Measurements from ENCODE around the gene OOSP2.

OOSP2 gene

DNA sequence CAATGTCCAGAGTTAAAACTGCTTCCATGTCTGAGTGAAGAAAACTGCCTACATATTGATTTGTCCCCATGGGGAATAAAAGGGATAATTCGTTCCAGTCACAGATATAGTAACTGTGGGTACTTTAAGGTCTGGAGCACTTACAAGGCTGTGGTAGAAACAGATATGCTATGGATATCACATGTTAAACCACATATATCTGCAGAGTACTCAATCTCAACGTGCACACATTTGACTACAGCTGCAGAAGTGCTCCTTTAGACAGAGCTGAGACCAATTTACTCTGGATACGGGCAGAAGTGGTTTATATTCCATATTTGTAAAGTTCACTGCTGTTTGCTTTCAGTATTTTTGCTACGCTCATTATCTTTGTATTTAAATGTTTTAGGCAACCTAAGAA lies 38.5 kb downstream of the OOSP2 start:
- Histone ChIP-seq H3K9ac (ENCODE audit: low read length) (no peak overlapping the region), H3K79me2 (ENCODE audit: insufficient read depth, low read length) (no peaks in the 10 kb centered on the region), H3K36me3 (ENCODE audit: insufficient read depth, low read length) (no peaks in the 10 kb centered on the region), H4K20me1 (ENCODE audit: insufficient read depth, low read length) (no peaks in the 10 kb centered on the region), H3K4me1 (ENCODE audit: insufficient read depth, low read length, severe bottlenecking) (no peaks in the 10 kb centered on the region), H3K27ac (ENCODE audit: low read depth, low read length, poor library complexity, severe bottlenecking) (no peak overlapping the region), H3K9me2 (ENCODE audit: low read depth, low read length) (no peaks in the 10 kb centered on the region), H3K27me3 (ENCODE audit: insufficient read depth, low read length) (0 out of 2 replicates have a peak, but pooled peaks cover 4% of the 10 kb centered on the region), H2AFZ (ENCODE audit: low read length) (no peak overlapping the region), H3F3A (ENCODE audit: insufficient read depth, low read length) (no peaks in the 10 kb centered on the region), H3K9me3 (ENCODE audit: low read length) (no peaks in the 10 kb centered on the region), H3K4me2 (ENCODE audit: low read length) (no peak overlapping the region), H3K4me3 (ENCODE audit: low read depth, low read length, poor library complexity, severe bottlenecking) (no peak overlapping the region)
- TF ChIP-seq, protein P1, sequence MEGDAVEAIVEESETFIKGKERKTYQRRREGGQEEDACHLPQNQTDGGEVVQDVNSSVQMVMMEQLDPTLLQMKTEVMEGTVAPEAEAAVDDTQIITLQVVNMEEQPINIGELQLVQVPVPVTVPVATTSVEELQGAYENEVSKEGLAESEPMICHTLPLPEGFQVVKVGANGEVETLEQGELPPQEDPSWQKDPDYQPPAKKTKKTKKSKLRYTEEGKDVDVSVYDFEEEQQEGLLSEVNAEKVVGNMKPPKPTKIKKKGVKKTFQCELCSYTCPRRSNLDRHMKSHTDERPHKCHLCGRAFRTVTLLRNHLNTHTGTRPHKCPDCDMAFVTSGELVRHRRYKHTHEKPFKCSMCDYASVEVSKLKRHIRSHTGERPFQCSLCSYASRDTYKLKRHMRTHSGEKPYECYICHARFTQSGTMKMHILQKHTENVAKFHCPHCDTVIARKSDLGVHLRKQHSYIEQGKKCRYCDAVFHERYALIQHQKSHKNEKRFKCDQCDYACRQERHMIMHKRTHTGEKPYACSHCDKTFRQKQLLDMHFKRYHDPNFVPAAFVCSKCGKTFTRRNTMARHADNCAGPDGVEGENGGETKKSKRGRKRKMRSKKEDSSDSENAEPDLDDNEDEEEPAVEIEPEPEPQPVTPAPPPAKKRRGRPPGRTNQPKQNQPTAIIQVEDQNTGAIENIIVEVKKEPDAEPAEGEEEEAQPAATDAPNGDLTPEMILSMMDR (IDR thresholded peaks at IDR 0.05; ENCODE audit: low read length), result no peak
- no peak for TF ChIP-seq EZH2 (IDR thresholded peaks at IDR 0.05; ENCODE audit: borderline replicate concordance, low read length)

DNA sequence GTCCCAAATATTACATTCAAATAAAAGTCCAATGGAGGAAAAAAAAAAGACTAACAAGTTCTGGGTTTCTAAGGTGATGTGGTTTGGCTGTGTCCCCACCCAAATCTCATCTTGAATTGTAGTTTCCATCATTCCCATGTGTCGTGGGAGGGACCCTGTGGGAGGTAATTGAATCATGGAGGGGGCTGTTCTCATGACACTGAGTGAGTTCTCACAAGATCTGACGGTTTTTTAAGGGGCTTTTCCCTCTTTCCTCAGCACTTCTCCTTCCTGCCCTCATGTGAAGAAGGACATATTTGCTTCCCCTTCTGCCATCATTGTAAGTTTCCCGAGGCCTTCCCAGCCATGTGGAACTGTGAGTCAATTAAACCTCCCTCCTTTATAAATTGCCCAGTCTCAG lies 40.3 kb downstream of the OOSP2 start:
- Histone ChIP-seq H3K9ac (ENCODE audit: low read length) (no peak overlapping the region), H3K4me1 (ENCODE audit: insufficient read depth, low read length, severe bottlenecking) (no peaks in the 10 kb centered on the region), H3K36me3 (ENCODE audit: insufficient read depth, low read length) (no peaks in the 10 kb centered on the region), H4K20me1 (ENCODE audit: insufficient read depth, low read length) (no peaks in the 10 kb centered on the region), H3K4me3 (ENCODE audit: low read depth, low read length, poor library complexity, severe bottlenecking) (no peak overlapping the region), H3F3A (ENCODE audit: insufficient read depth, low read length) (no peaks in the 10 kb centered on the region), H3K9me2 (ENCODE audit: low read depth, low read length) (no peaks in the 10 kb centered on the region), H3K79me2 (ENCODE audit: insufficient read depth, low read length) (no peaks in the 10 kb centered on the region), H2AFZ (ENCODE audit: low read length) (no peak overlapping the region), H3K4me2 (ENCODE audit: low read length) (no peak overlapping the region), H3K27ac (ENCODE audit: low read depth, low read length, poor library complexity, severe bottlenecking) (no peak overlapping the region), H3K27me3 (ENCODE audit: insufficient read depth, low read length) (0 out of 2 replicates have a peak, but pooled peaks cover 4% of the 10 kb centered on the region), H3K9me3 (ENCODE audit: low read length) (no peaks in the 10 kb centered on the region)
- TF ChIP-seq, protein P1 (IDR thresholded peaks at IDR 0.05; ENCODE audit: low read length), result no peak
- no peak for TF ChIP-seq EZH2 (IDR thresholded peaks at IDR 0.05; ENCODE audit: borderline replicate concordance, low read length)

DNA sequence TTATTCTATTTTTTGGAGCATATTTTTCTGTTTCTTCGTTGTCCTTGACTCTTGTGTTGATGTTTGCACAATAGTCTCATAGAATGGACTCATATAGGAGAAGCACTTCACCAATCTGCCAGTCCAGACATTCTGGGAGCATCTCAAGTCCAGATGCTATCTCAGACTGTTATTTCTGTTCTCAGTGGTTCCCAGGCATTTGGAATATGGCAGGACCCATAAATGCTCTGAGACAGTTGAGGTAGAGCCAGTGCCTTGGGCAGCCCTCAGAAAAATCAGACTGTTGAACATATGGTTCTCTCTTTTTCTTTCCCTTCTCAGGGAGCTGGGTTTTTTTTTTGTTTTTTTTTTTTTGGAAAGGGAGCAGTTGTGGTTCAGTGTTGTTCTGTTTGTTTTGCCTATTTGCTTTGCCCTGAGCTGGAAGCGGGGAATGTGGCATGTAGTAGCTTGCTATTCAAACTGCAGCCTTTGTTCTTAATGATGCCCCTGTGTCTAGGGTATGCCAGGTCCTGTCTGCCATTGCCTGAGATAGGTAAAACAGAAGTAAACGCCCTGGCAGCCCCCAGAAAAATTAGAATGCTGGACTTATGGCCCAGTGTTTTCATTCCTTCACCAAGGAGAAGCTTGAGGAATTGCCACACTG lies 44.5 kb downstream of the OOSP2 start:
- no peaks in the 10 kb centered on the region for H3K36me3 ChIP-seq (ENCODE audit: insufficient read depth, low read length)
- H3K9me2 ChIP-seq (ENCODE audit: low read depth, low read length), result no peaks in the 10 kb centered on the region
- no peaks in the 10 kb centered on the region for H3K79me2 ChIP-seq (ENCODE audit: insufficient read depth, low read length)
- no peaks in the 10 kb centered on the region for H3K4me1 ChIP-seq (ENCODE audit: insufficient read depth, low read length, severe bottlenecking)
- TF ChIP-seq EZH2 (IDR thresholded peaks at IDR 0.05; ENCODE audit: borderline replicate concordance, low read length), result no peak
- TF ChIP-seq, protein P1 (IDR thresholded peaks at IDR 0.05; ENCODE audit: low read length), result no peak
- H3K4me2 ChIP-seq (ENCODE audit: low read length), result no peak overlapping the region
- H2AFZ ChIP-seq (ENCODE audit: low read length), result no peak overlapping the region
- H3K9ac ChIP-seq (ENCODE audit: low read length), result no peak overlapping the region
- no peaks in the 10 kb centered on the region for H3K9me3 ChIP-seq (ENCODE audit: low read length)
- no peaks in the 10 kb centered on the region for H3F3A ChIP-seq (ENCODE audit: insufficient read depth, low read length)
- no peaks in the 10 kb centered on the region for H4K20me1 ChIP-seq (ENCODE audit: insufficient read depth, low read length)
- no peaks in the 10 kb centered on the region for H3K27me3 ChIP-seq (ENCODE audit: insufficient read depth, low read length)
- H3K27ac ChIP-seq (ENCODE audit: low read depth, low read length, poor library complexity, severe bottlenecking), result no peak overlapping the region
- no peak overlapping the region for H3K4me3 ChIP-seq (ENCODE audit: low read depth, low read length, poor library complexity, severe bottlenecking)

Measured in OCI-LY1 (cell line).